HepG2 (cell line): ENCODE data around the gene IGHMBP2.

ENCODE experiments used
- CTCF ChIP-seq: sonication (generic); formaldehyde crosslinking; IDR thresholded peaks from 2 replicates; pipeline ENCODE4 v1.5.0; 2020; ENCODE audit warnings: mild to moderate bottlenecking, missing genetic modification reagents, moderate library complexity
- MYNN ChIP-seq: sonication (generic); formaldehyde crosslinking; IDR thresholded peaks from 2 replicates; pipeline ENCODE4 v1.4.0; 2020; ENCODE audit warnings: mild to moderate bottlenecking, low read depth, missing genetic modification reagents
- NCOA1 ChIP-seq: sonication (generic); formaldehyde crosslinking; IDR thresholded peaks from 2 replicates; pipeline ENCODE4 v1.9.0; 2021; ENCODE audit warnings: missing genetic modification reagents
- POLR2AphosphoS5 ChIP-seq: IDR thresholded peaks from 2 replicates; pipeline ENCODE4 v1.6.1; 2012; ENCODE audit warnings: low read depth, low read length
- ZBTB21 ChIP-seq: sonication (generic); formaldehyde crosslinking; IDR thresholded peaks from 2 replicates; pipeline ENCODE4 v1.4.0; 2020; ENCODE audit warnings: missing genetic modification reagents
- ZNF510 ChIP-seq: sonication (generic); formaldehyde crosslinking; IDR thresholded peaks from 2 replicates; pipeline ENCODE4 v1.4.0; 2020; ENCODE audit warnings: low read depth, mild to moderate bottlenecking, missing genetic modification reagents

DNA sequence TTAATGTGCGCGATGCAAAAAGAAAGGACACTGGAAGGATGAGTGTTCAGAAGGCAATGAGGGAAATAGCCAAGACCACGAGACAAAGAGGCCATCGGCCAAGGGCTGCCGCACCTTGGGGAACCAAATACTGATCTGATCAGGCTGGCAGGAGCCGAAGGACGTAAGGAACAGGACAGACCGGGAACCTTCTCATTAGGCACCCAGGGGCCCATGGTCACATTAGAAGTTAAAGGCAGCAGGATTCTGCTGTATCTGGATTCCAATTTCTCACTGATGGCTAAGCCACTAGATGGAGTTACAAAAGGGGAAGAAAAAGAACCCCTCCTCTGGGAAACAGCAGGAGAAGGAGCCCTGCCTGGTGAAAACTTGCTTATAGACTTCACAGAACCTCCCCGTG is 33.2 kb upstream of the IGHMBP2 start:
- TF ChIP-seq POLR2AphosphoS5: no peak
- TF ChIP-seq MYNN (CRISPR knock-in tag): no peak
- no peak for TF ChIP-seq NCOA1 (CRISPR knock-in tag)
- TF ChIP-seq CTCF (CRISPR knock-in tag): no peak
- no peak for TF ChIP-seq ZNF510 (CRISPR knock-in tag)
- TF ChIP-seq ZBTB21 (CRISPR knock-in tag): no peak
